Smooth muscle cell (in vitro differentiated cells): ENCODE results near the gene IST1. TPM values are rescaled to one million over a fixed set of nuclear protein-coding genes. Genes with fewer than 3 reads are reported as not detected.

ENCODE experiments used
- DNase-seq: peaks from one replicate; lab custom pipeline; 2025; ENCODE audit not compliant: unreplicated experiment; lab: John Stamatoyannopoulos, UW
- H2AFZ ChIP-seq: fragments of 200-600 bp; sonication (generic); 2 replicates; pipeline ENCODE4 v1.6.0; 2016; ENCODE audit warnings: antibody characterized with exemption, low read depth, mild to moderate bottlenecking
- H3F3A ChIP-seq: fragments of 200-600 bp; sonication (generic); 2 replicates; pipeline ENCODE4 v1.6.0; 2017; ENCODE audit warnings: antibody characterized with exemption, low read depth
- H3K27ac ChIP-seq: fragments of 200-600 bp; sonication (generic); 2 replicates; pipeline ENCODE4 v1.5.1; 2016; ENCODE audit warnings: low read depth, mild to moderate bottlenecking
- H3K27me3 ChIP-seq: fragments of 200-600 bp; sonication (generic); 2 replicates; pipeline ENCODE4 v1.6.1; 2016; ENCODE audit warnings: low read depth, mild to moderate bottlenecking
- H3K36me3 ChIP-seq: fragments of 200-600 bp; sonication (generic); 2 replicates; pipeline ENCODE4 v1.5.1; 2016; ENCODE audit warnings: low read depth
- H3K4me1 ChIP-seq: fragments of 200-600 bp; sonication (generic); 2 replicates; pipeline ENCODE4 v1.5.1; 2016; ENCODE audit warnings: low read depth
- H3K4me2 ChIP-seq: fragments of 200-600 bp; sonication (generic); 2 replicates; pipeline ENCODE4 v1.6.0; 2016; ENCODE audit warnings: mild to moderate bottlenecking
- H3K4me3 ChIP-seq: fragments of 200-600 bp; sonication (generic); 2 replicates; pipeline ENCODE4 v1.5.1; 2016; ENCODE audit warnings: mild to moderate bottlenecking
- H3K79me2 ChIP-seq: fragments of 200-600 bp; sonication (generic); 2 replicates; pipeline ENCODE4 v1.6.0; 2016; ENCODE audit warnings: low read depth, mild to moderate bottlenecking
- H3K9ac ChIP-seq: fragments of 200-600 bp; sonication (generic); 2 replicates; pipeline ENCODE4 v1.6.0; 2016; ENCODE audit warnings: low read depth
- H3K9me3 ChIP-seq: fragments of 200-600 bp; sonication (generic); replicated peaks from 2 replicates; pipeline ENCODE4 v1.5.1; 2016; ENCODE audit warnings: low read depth
- H4K20me1 ChIP-seq: fragments of 200-600 bp; sonication (generic); 2 replicates; pipeline ENCODE4 v1.6.0; 2016; ENCODE audit warnings: low read depth
- CTCF ChIP-seq: fragments of 200-600 bp; sonication (generic); IDR thresholded peaks from 2 replicates; pipeline ENCODE4 v1.5.1; 2017; ENCODE audit warnings: borderline replicate concordance, mild to moderate bottlenecking, antibody characterized with exemption; ENCODE audit not compliant: insufficient read depth, poor library complexity, severe bottlenecking
- WGBS: methylation state at CpG from one replicate; pipeline ENCODE4 v1.1.7; 2016; ENCODE audit warnings: low lambda C conversion rate; 5-methylcytosine and 5-hydroxymethylcytosine counted together
- polyA plus RNA-seq: library from polyadenylated mRNA; unstranded; fragments of >200 nt; fragmentation: Nextera tagmentation; extraction: Ambion mirVana; gene quantifications from 2 replicates; pipeline ENCODE4 v1.2.1, GENCODE V29; 2016
- total RNA-seq: library from RNA; depleted of rRNA; stranded (reverse); fragments of >200 nt; gene quantifications from 2 replicates; pipeline ENCODE4 v1.2.3, GENCODE V29; 2014

IST1 gene
- total and polyA plus RNA-seq, 2 experiments from 2014 or later, result 125 to 220 TPM

GRCh38 chr16:71847096-71847495, 48.2 kb upstream of the IST1 start:
- Histone ChIP-seq H3K36me3 (peaks cover 5% of the 10 kb centered on the region), H3K79me2 (peaks cover 28% of the 10 kb centered on the region), H3K9me3 (no peaks in the 10 kb centered on the region), H3K9ac (peak overlapping the region; percentile 98), H3K4me1 (peaks cover 7% of the 10 kb centered on the region), H2AFZ (no peak overlapping the region), H3K4me3 (peak overlapping the region; percentile 100), H3K27me3 (no peaks in the 10 kb centered on the region), H3F3A (no peaks in the 10 kb centered on the region), H3K4me2 (peak overlapping the region; percentile 99), H4K20me1 (peaks cover 11% of the 10 kb centered on the region), H3K27ac (no peak overlapping the region)
- DNase-seq, result no peak
- WGBS, result 81% methylated on average over 3 of the region's 3 CpGs
- TF ChIP-seq CTCF, result no peak

GRCh38 chr16:71848622-71849021, 46.7 kb upstream of the IST1 start:
- H3K4me3 ChIP-seq, result no peak overlapping the region
- H3K4me2 ChIP-seq, result no peak overlapping the region
- H3K27ac ChIP-seq, result no peak overlapping the region
- peaks cover 28% of the 10 kb centered on the region for H3K79me2 ChIP-seq
- H3K9me3 ChIP-seq, result no peaks in the 10 kb centered on the region
- no peaks in the 10 kb centered on the region for H3K27me3 ChIP-seq
- H4K20me1 ChIP-seq, result peaks cover 19% of the 10 kb centered on the region
- peaks cover 7% of the 10 kb centered on the region for H3K4me1 ChIP-seq
- 83% methylated on average over 6 of the region's 6 CpGs for WGBS
- DNase-seq, result no peak
- H3K9ac ChIP-seq, result no peak overlapping the region
- TF ChIP-seq CTCF, result no peak
- H2AFZ ChIP-seq, result no peak overlapping the region
- peaks cover 5% of the 10 kb centered on the region for H3K36me3 ChIP-seq
- no peaks in the 10 kb centered on the region for H3F3A ChIP-seq

GRCh38 chr16:71851746-71852145, 43.6 kb upstream of the IST1 start:
- 97% methylated on average over 8 of the region's 8 CpGs for WGBS
- Histone ChIP-seq H3K9ac (no peak overlapping the region), H4K20me1 (peaks cover 49% of the 10 kb centered on the region), H3K36me3 (peaks cover 9% of the 10 kb centered on the region), H3K9me3 (no peaks in the 10 kb centered on the region), H3K27me3 (no peaks in the 10 kb centered on the region), H3K79me2 (peaks cover 25% of the 10 kb centered on the region), H3K4me1 (peaks cover 5% of the 10 kb centered on the region), H3K27ac (no peak overlapping the region), H3K4me2 (no peak overlapping the region), H3K4me3 (no peak overlapping the region), H3F3A (no peaks in the 10 kb centered on the region), H2AFZ (no peak overlapping the region)
- no peak for TF ChIP-seq CTCF
- DNase-seq, result no peak

- Histone ChIP-seq H3K4me3 (no peak overlapping the region), H3K36me3 (peaks cover 9% of the 10 kb centered on the region)
- WGBS, result 97% methylated on average over 3 of the region's 3 CpGs
These were observed 43.2 kb upstream of the IST1 start for GRCh38 chr16:71852158-71852557.

More at GRCh38 chr16:71852158-71852557, 43.2 kb upstream of the IST1 start:
- H3K4me1 ChIP-seq, result peaks cover under 1% of the 10 kb centered on the region
- H3K4me2 ChIP-seq, result no peak overlapping the region
- no peak overlapping the region for H2AFZ ChIP-seq
- peaks cover 21% of the 10 kb centered on the region for H3K79me2 ChIP-seq
- no peak for DNase-seq
- no peak overlapping the region for H3K9ac ChIP-seq
- H3K27ac ChIP-seq, result no peak overlapping the region
- H4K20me1 ChIP-seq, result peaks cover 47% of the 10 kb centered on the region
- TF ChIP-seq CTCF, result no peak
- H3F3A ChIP-seq, result no peaks in the 10 kb centered on the region
- H3K9me3 ChIP-seq, result no peaks in the 10 kb centered on the region
- H3K27me3 ChIP-seq, result no peaks in the 10 kb centered on the region
